AG09309 (cell line): ENCODE measurements around the gene AGMO.

ENCODE experiments used
- DNase-seq: peaks from one replicate; pipeline ENCODE4 v3.0.0-alpha.2; 2010; ENCODE audit warnings: low read depth
- H3K4me3 ChIP-seq: 2 replicates; pipeline ENCODE4 v1.5.1; 2011; ENCODE audit warnings: mild to moderate bottlenecking, low read depth, low read length, moderate library complexity; ENCODE audit not compliant: control insufficient read depth
- TF ChIP-seq, protein P1 (sequence below): IDR thresholded peaks from 2 replicates; pipeline ENCODE4 v1.5.1; 2011; ENCODE audit warnings: mild to moderate bottlenecking, low read depth, low read length, inconsistent platforms; ENCODE audit not compliant: insufficient read depth, control insufficient read depth; ENCODE audit errors: missing control alignments

AGMO gene

DNA sequence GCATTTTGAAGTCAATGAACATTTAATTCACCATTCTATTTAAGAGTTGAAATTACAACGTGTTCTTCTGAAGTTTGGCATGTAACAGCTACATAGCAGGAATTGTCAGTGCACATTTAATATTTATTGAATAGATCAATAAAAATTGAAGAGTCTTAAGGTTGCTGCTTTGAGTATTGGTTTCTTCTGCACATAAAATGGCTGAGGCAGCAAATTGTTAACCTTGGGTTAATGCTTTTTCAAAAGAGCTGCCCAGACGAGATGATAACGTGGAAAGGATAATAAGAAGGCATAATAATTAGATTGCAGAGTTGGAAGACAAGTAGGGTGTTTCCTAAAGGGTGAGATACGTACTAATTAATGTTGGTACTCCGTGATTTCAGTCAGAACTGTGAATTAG, 203.7 kb downstream of the AGMO start:
- H3K4me3 ChIP-seq: no peak overlapping the region
- TF ChIP-seq, protein P1, sequence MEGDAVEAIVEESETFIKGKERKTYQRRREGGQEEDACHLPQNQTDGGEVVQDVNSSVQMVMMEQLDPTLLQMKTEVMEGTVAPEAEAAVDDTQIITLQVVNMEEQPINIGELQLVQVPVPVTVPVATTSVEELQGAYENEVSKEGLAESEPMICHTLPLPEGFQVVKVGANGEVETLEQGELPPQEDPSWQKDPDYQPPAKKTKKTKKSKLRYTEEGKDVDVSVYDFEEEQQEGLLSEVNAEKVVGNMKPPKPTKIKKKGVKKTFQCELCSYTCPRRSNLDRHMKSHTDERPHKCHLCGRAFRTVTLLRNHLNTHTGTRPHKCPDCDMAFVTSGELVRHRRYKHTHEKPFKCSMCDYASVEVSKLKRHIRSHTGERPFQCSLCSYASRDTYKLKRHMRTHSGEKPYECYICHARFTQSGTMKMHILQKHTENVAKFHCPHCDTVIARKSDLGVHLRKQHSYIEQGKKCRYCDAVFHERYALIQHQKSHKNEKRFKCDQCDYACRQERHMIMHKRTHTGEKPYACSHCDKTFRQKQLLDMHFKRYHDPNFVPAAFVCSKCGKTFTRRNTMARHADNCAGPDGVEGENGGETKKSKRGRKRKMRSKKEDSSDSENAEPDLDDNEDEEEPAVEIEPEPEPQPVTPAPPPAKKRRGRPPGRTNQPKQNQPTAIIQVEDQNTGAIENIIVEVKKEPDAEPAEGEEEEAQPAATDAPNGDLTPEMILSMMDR: no peak
- DNase-seq: no peak

DNA sequence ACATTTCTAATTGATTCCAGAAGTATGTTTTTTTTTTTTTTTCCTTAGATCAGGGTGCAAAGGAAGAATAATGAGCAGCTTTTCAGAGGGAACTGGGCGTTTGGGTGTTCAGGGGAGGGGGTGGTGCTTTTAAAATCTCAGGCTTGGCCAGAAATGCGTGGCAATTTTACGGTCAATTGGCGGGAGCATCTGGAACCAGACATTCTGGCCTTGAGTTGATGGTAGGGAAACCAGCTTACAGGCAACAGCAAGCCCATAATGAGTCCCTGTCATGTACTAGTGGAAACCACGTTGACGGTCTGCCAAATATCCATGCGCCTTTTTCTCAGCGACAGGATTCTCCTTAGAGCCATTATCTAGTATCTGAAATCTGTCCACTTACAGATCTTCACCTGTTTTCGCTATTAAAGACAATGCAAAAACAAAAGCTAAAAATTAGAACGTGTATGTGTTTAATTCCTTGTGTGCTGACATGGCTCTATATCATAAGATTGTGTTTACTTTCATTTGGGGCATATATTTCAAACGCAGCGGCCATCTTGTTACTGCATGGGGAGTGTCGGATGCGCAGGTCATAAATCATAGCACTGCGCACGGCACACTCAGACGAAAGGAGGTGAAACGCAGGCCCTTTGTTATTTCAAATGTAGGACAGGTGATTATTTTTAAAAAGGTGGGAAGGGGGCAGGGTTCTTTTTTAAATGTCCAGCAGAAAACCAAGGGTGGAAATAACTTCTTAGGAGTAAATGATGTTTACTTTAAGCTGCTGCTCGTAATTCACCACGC, 209.2 kb downstream of the AGMO start:
- no peak for DNase-seq
- no peak overlapping the region for H3K4me3 ChIP-seq
- TF ChIP-seq, protein P1: no peak

DNA sequence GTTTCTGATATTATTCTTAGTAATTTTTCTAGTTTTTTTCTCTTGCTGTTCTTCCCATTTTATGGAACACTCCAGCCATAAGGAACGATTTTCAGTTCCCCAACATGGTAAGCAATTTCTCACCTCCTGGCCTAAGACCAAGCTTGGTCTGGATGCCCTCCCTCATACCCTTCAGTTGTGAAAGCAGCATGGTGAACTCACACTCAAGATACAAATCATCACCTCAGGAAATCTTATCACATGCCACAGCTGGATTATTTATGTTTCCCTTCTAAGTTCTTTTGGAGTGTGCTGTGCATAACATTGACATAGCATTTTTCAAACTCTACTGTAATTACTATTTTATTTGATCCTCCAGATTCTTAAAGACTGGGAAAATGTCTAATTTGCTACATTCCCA, 216.6 kb downstream of the AGMO start:
- no peak overlapping the region for H3K4me3 ChIP-seq
- TF ChIP-seq, protein P1: no peak
- no peak for DNase-seq

DNA sequence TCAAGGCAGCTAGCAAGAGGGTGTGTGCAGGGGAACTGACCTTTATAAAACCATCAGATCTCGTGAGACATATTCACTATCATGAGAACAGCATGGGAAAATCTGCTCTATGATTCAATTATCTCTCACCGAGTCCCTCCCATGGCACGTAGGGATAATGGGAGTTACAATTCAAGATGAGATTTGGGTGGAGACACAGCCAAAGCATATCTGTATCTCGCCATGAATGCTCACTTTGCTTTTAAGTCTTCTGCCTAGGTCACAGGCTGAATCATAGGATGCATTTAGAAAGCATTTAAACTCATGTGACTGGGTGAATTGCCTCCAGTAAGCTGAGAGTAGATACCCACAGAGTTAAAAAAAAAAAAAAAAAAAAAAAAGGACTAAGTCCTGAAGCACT, 220.0 kb downstream of the AGMO start:
- TF ChIP-seq, protein P1: no peak

DNA sequence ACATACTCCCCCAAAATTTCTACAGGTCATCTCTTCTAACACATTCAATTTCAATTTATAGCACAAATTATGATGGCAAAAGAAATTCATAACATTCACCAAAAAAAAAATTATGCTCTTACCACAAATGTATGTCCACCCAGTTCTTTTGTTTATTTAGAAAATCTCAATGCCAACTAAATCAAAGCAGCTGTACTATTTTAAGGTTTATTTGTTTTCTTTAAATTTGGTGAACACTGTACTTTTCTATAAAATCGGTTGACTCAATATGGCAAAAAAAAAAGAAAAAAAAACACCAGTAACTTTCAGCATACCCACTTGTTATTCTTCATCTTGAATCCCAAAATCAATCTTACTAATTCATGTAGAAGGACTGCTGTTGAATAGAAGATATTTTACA, 225.7 kb downstream of the AGMO start:
- no peak for DNase-seq
- TF ChIP-seq, protein P1: no peak

More for the DNA sequence above, 220.0 kb downstream of the AGMO start:
- DNase-seq: no peak
- no peak overlapping the region for H3K4me3 ChIP-seq

DNA sequence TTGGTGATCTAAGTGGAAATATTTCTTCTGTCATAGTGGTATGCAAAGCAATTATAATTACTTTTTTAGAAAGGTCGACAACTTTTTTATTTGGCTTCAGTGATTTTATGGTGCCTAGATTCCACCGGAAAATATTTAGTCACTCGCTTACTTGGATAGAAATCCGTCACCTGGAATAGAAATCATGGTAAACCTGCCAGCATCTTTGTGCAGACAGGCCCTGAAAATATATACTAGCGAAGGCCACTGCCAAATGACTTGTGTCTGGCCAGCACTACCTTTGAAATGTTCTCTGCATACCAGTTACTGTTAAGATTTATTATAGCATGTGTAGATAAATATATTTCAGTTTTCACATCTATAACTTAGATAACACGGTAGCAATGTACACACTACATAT, 226.4 kb downstream of the AGMO start:
- TF ChIP-seq, protein P1: no peak
- no peak for DNase-seq
- no peak overlapping the region for H3K4me3 ChIP-seq

More for the DNA sequence above, 225.7 kb downstream of the AGMO start:
- H3K4me3 ChIP-seq: no peak overlapping the region
